ENCODE data around the gene TMEM271.

TMEM271 gene

GRCh38 chr4:541271-541670 is 34.8 kb downstream of the TMEM271 start:
- no peak for TF ChIP-seq CTCF (conservative IDR thresholded peaks at IDR 0.05)
- no peak overlapping the region for H3K27ac ChIP-seq

DNA sequence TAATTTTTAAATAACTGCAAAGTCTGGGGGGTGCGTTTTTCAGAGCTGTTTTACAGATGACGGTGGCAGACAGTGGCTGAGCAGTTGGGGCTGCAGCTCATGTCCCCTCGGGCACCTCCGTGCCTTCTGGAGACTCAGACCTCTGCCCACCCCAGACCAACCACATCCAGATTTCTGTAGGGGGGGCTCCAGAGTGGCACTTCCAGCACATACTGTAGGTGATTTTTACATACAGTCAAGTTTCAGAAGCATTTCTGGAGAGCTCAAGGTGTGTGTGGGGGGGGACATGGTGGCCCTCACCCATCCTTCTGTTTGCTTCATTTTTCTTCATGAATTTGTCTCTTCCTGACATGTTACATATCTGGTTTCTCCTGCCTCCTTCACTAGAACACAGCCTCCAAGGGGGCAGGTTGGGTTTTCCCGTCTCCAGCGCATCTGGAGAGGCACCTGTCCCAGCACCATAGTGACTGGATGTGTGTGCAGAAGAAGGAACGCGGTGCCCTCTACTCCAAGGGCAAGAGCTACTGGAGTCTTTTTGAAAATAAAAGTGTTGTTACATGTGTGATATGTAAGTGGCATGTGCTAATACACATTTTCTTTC is 37.5 kb downstream of the TMEM271 start:
- no peak overlapping the region for H3K27ac ChIP-seq
- TF ChIP-seq CTCF (conservative IDR thresholded peaks at IDR 0.05), result no peak

GRCh38 chr4:537436-538264 is 38.4 kb downstream of the TMEM271 start:
- no peak overlapping the region for H3K27ac ChIP-seq
- TF ChIP-seq CTCF (conservative IDR thresholded peaks at IDR 0.05), result no peak

- no peak overlapping the region for H3K27ac ChIP-seq
- no peak for TF ChIP-seq CTCF (conservative IDR thresholded peaks at IDR 0.05)
These were observed 39.6 kb downstream of the TMEM271 start for GRCh38 chr4:536351-536972.

DNA sequence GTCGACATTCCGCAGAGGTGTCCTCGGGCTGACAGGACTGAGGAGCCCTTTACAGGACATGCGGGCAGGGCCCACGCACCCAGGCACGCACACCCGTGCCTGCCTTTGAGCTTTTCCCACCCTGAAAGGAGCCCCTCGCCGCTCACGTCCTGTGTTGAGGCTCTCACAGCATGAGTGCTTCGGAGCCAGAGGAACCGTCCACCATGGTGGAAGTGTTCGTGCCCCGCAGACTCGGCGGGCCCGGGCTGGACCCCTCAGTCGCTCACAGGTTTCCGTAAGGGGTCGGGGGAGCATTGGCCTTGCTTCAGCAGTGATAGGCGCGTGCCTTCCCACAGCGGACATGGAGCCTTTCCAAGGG is 40.2 kb downstream of the TMEM271 start:
- no peak for TF ChIP-seq CTCF (conservative IDR thresholded peaks at IDR 0.05)

DNA sequence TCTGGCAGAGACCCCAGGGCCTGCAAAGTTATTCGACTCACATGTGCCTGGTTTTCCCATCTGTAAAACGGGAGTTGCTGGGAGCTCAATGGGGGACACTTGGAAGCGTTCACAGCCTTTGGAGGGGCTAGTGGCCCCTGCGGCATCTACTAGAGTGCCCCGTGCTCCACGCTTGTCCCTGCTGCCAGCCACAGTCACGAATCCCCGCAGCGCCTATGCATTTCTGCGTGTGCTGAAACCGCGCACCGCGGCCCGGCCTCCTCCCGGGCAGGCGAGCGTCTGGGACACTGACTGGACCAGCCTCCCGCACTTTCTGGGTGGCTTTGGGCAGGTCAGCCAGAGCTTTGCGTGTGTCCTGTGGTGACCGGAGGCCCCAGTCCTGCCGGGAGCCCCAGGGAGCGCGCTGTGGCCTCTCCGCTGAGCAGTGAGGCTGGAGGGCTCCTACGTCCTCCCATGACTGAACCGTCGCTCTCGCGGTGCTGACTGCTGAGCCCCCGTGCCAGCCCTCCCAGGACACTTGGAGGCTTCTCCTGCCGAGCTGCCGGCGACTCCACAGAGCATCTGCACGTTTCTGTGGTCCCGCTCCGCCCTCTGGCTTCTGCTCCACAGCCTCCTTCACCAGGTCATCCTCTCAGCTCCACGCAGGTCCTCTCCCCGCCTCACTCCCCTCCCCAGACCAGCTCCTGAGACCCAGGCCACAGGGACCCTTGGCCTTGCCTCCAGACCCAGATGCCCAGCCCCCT is 40.7 kb downstream of the TMEM271 start:
- H3K27ac ChIP-seq, result no peak overlapping the region
- no peak for TF ChIP-seq CTCF (conservative IDR thresholded peaks at IDR 0.05)

More for the DNA sequence above, 40.2 kb downstream of the TMEM271 start:
- H3K27ac ChIP-seq, result no peak overlapping the region

All from VCaP (cell line).